GM12864 (cell line): ENCODE results near the gene CLIC6.

Experiments used
- DNase-seq: peaks from one replicate; pipeline ENCODE4 v3.0.0-alpha.2; 2011; ENCODE audit warnings: low read depth
- H3K4me3 ChIP-seq: 2 replicates; pipeline ENCODE4 v1.5.1; 2011; ENCODE audit warnings: mild to moderate bottlenecking, low read depth, low read length, control low read depth
- TF ChIP-seq, protein P1 (sequence below): IDR thresholded peaks from 2 replicates; pipeline ENCODE4 v1.5.1; 2011; ENCODE audit warnings: low read depth, mild to moderate bottlenecking, moderate library complexity, low read length, control low read depth, inconsistent platforms; ENCODE audit errors: missing control alignments

Gene CLIC6

DNA sequence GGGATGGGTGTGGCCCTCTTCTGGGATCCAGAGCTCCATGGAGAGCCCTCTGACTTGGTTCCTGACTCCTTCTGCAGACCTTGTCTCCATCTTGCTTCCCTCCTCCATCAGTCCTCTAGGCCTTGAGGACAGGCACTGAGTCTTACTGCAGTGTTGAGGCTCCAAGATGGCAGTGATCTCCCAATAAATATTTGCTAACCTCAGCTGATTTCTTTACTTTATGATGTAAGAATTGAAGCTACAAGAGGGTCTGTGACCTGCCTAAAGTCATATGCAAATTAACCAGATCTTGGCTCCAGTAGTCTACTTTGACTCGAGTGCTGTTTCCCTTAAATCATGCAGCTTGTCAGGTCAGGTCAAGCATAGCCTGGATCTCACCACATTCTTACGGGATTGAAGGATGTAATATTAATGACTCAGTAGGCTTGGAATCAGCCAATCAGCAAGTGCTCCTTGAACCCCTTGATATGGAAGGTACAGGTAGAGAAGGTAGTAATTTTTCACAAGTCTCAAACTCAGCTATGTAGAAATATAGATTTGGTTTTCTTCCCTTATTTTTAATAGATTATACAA is 93.0 kb downstream of the CLIC6 start:
- TF ChIP-seq, protein P1, sequence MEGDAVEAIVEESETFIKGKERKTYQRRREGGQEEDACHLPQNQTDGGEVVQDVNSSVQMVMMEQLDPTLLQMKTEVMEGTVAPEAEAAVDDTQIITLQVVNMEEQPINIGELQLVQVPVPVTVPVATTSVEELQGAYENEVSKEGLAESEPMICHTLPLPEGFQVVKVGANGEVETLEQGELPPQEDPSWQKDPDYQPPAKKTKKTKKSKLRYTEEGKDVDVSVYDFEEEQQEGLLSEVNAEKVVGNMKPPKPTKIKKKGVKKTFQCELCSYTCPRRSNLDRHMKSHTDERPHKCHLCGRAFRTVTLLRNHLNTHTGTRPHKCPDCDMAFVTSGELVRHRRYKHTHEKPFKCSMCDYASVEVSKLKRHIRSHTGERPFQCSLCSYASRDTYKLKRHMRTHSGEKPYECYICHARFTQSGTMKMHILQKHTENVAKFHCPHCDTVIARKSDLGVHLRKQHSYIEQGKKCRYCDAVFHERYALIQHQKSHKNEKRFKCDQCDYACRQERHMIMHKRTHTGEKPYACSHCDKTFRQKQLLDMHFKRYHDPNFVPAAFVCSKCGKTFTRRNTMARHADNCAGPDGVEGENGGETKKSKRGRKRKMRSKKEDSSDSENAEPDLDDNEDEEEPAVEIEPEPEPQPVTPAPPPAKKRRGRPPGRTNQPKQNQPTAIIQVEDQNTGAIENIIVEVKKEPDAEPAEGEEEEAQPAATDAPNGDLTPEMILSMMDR = no peak
- DNase-seq = no peak
- H3K4me3 ChIP-seq = no peak overlapping the region

DNA sequence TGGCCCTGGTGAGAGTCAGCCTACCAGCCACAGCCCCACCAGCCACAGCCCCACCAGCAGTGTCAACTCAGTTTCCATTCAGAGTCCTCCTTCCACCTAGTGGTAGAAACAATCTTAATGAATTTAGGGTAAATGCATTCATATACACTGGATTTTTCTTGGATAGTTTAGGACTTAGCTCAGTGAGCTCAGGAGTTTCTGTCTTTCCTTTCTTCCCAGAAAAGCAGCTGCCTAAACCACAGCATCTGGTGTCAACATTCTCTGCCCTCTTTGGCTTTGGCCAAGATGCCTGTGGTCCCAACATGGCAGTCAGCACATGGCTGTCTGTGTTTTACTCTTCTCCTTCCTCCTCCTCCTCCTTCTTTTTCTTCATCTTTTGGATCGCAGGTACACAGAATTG is 94.0 kb downstream of the CLIC6 start:
- no peak for DNase-seq
- TF ChIP-seq, protein P1 = peak; percentile 16
- H3K4me3 ChIP-seq = no peak overlapping the region

DNA sequence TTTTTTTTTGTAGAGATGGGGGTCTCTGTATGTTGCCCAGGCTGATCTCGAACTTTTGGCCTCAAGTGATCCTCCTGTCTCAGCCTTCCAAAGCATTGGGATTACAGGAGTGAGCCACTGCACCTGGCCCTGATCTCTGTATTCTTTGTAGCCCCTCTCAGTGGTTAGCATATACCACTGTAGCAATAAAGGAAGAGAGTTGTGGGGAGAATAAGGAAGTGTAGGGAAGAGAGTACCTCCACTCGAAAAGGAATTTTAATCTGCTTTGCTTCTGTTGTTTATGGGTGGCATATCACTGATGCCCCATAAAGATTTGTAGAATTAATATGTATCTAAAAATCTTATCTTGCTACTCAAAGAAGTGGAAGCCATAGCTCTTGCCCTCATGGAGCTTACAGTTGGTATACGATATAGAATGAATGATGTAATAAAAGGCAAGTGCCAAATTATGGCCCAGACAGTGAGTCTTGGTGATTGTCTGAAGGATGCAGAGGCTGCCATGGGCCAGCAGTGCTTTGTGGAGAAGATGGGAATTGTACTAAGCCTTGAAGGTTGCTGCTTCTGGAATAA is 96.0 kb downstream of the CLIC6 start:
- no peak overlapping the region for H3K4me3 ChIP-seq
- DNase-seq = no peak
- TF ChIP-seq, protein P1 = no peak

DNA sequence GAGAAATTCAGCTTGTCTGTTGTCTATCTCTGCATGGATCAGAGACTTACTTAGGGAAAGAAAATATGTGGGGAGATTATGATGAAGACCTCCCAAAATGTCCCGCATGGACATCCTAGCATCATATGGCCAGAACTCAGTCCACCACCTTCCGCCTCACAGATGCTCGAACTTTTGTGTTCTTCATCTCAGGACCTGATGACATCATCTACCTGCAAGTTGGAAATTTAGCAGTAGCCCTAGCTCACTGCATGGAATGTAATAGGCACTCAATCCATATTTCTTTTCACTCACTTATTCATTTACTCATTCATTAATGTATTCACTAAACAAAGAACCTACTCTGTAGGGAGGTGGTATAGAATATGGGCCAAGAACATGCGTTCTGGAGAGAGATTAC is 96.8 kb downstream of the CLIC6 start:
- no peak overlapping the region for H3K4me3 ChIP-seq
- TF ChIP-seq, protein P1 = no peak
- DNase-seq = no peak

DNA sequence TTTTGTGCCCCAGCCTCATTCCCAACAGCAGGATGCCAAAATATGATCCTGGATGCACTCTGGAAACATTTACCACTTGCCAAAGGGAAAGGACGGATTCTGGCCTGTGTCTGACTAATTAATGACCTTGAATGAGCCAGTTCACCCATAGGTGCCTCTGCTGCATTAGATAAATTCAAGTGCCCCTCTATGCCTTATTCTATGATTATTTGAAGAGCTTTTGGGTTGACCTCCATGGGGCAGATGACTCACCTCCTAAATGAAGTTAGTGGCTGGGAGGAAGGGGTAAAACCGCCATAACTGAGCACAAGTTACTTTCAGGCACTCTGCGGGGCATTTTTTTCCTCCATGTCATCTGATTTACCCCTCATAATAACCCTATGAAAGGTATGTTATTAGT is 98.1 kb downstream of the CLIC6 start:
- no peak for DNase-seq
- TF ChIP-seq, protein P1 = no peak
- H3K4me3 ChIP-seq = no peak overlapping the region
